ENCODE measurements around the gene GOT1.
A peak's percentile ranks its signal among the peaks of the same experiment; 100 is the strongest.

Gene GOT1

GRCh38 chr10:99432881-99433280 lies 2.5 kb upstream of the GOT1 start:
- no peak for DNase-seq

- DNase-seq = no peak
These were observed 1.6 kb upstream of the GOT1 start for GRCh38 chr10:99432047-99432446.

- DNase-seq = peak; percentile 13
These were observed 851 bp upstream of the GOT1 start for GRCh38 chr10:99431190-99431760.

- no peak for DNase-seq
These were observed 341 bp downstream of the GOT1 start for GRCh38 chr10:99430116-99430450.

GRCh38 chr10:99429517-99430095 lies 818 bp downstream of the GOT1 start:
- no peak for DNase-seq

GRCh38 chr10:99427566-99428190 lies 2.7 kb downstream of the GOT1 start:
- DNase-seq = no peak

GRCh38 chr10:99426689-99427088 lies 3.7 kb downstream of the GOT1 start:
- DNase-seq = no peak

GRCh38 chr10:99425204-99425603 lies 5.2 kb downstream of the GOT1 start:
- no peak for DNase-seq

- DNase-seq = no peak
These were observed 5.8 kb downstream of the GOT1 start for GRCh38 chr10:99424656-99425055.

GRCh38 chr10:99422529-99423096 lies 7.8 kb downstream of the GOT1 start:
- DNase-seq = no peak

- no peak for DNase-seq
These were observed 9.1 kb downstream of the GOT1 start for GRCh38 chr10:99421233-99421739.

GRCh38 chr10:99419688-99420087 lies 10.7 kb downstream of the GOT1 start:
- no peak for DNase-seq

GRCh38 chr10:99418910-99419624 lies 11.4 kb downstream of the GOT1 start:
- DNase-seq = no peak

- no peak for DNase-seq
These were observed 18.3 kb downstream of the GOT1 start for GRCh38 chr10:99412099-99412498.

GRCh38 chr10:99411546-99411945 lies 18.9 kb downstream of the GOT1 start:
- DNase-seq = no peak

- DNase-seq = no peak
These were observed 19.5 kb downstream of the GOT1 start for GRCh38 chr10:99410876-99411275.

GRCh38 chr10:99410146-99410545 lies 20.3 kb downstream of the GOT1 start:
- DNase-seq = no peak

GRCh38 chr10:99406149-99406548 lies 24.3 kb downstream of the GOT1 start:
- no peak for DNase-seq

GRCh38 chr10:99403674-99404073 lies 26.8 kb downstream of the GOT1 start:
- DNase-seq = no peak

- no peak for DNase-seq
These were observed 30.8 kb downstream of the GOT1 start for GRCh38 chr10:99399664-99400063.

GRCh38 chr10:99396471-99396870 lies 34.0 kb downstream of the GOT1 start:
- no peak for DNase-seq

GRCh38 chr10:99395750-99396445 lies 34.5 kb downstream of the GOT1 start:
- DNase-seq = no peak

- DNase-seq = no peak
These were observed 35.5 kb downstream of the GOT1 start for GRCh38 chr10:99394761-99395386.

All from SHP77 treated with DMSO at 0.1 percent for 48 hours (cell line).